Spinal cord (tissue), 10 donors: ENCODE results near the gene CA12. TPM values are rescaled to one million over a fixed set of nuclear protein-coding genes. Genes with fewer than 3 reads are reported as not detected.

Source experiments
- DNase-seq, 6 donors: peaks; one replicate each; pipeline versions ENCODE4 v3.0.0 to v3.0.0-alpha.2; 2013 to 2015; ENCODE audit warnings: low spot score in 6 of 6, low read depth in 4 of 6
- H3K27ac ChIP-seq: one replicate; pipeline ENCODE4 v1.5.1; 2013; ENCODE audit warnings: low read depth, low read length, control low read depth
- H3K27me3 ChIP-seq: one replicate; pipeline ENCODE4 v1.6.1; 2013; ENCODE audit warnings: low read length; ENCODE audit not compliant: control insufficient read depth, insufficient read depth
- H3K36me3 ChIP-seq: one replicate; pipeline ENCODE4 v1.6.1; 2013; ENCODE audit warnings: low read length; ENCODE audit not compliant: control insufficient read depth, insufficient read depth
- H3K4me1 ChIP-seq: one replicate; pipeline ENCODE4 v1.6.1; 2013; ENCODE audit warnings: low read length; ENCODE audit not compliant: control insufficient read depth, insufficient read depth
- H3K4me3 ChIP-seq: one replicate; pipeline ENCODE4 v1.5.1; 2013; ENCODE audit warnings: low read depth, low read length, control low read depth
- H3K9me3 ChIP-seq: one replicate; pipeline ENCODE4 v1.6.1; 2013; ENCODE audit warnings: low read length; ENCODE audit not compliant: control insufficient read depth, insufficient read depth
- WGBS: methylation state at CpG from one replicate; pipeline ENCODE4 v1.1.5; 2013; ENCODE audit warnings: missing lambda C conversion rate; ENCODE audit not compliant: insufficient coverage; 5-methylcytosine and 5-hydroxymethylcytosine counted together
- polyA plus RNA-seq, 2 donors: library from polyadenylated mRNA; unstranded; fragments of 120-200 nt; gene quantifications; one replicate each; pipeline ENCODE4 v1.2.1, GENCODE V29; 2013; ENCODE audit not compliant: insufficient read length in 2 of 2
- total RNA-seq, 2 donors: library from RNA; depleted of rRNA in 1 of 2; stranded (reverse); fragments of 120-200 nt in 1 of 2; fragments of >200 nt in 1 of 2; gene quantifications; one replicate each; pipeline versions ENCODE4 v1.2.3 to v1.2.4, GENCODE V29; 2013 to 2014
- donor health status: healthy.

CA12 gene
- total and polyA plus RNA-seq, 4 donors, result 7.5 to 25.1 (median 10.1) TPM

GRCh38 chr15:63380151-63380807 lies 1.4 kb downstream of the CA12 start:
- peak overlapping the region; percentile 16 for H3K27ac ChIP-seq

GRCh38 chr15:63379492-63380150 lies 2.0 kb downstream of the CA12 start:
- peak overlapping the region; percentile 16 for H3K27ac ChIP-seq
- peaks cover 36% of the 10 kb centered on the region for H3K4me1 ChIP-seq
- H3K4me3 ChIP-seq, result no peak overlapping the region
- DNase-seq, result no peak
- 75% methylated on average over 2 of the region's 2 CpGs for WGBS
- peaks cover 26% of the 10 kb centered on the region for H3K27me3 ChIP-seq
- no peaks in the 10 kb centered on the region for H3K9me3 ChIP-seq
- no peaks in the 10 kb centered on the region for H3K36me3 ChIP-seq

More at GRCh38 chr15:63380151-63380807, 1.4 kb downstream of the CA12 start:
- Histone ChIP-seq H3K36me3 (no peaks in the 10 kb centered on the region), H3K4me3 (peak overlapping the region; percentile 56), H3K27me3 (peaks cover 26% of the 10 kb centered on the region), H3K4me1 (peaks cover 29% of the 10 kb centered on the region), H3K9me3 (no peaks in the 10 kb centered on the region)
- 27% methylated on average over 1 of the region's 5 CpGs for WGBS
- peak in 1 of 6 donors; percentile 13 for DNase-seq

DNA sequence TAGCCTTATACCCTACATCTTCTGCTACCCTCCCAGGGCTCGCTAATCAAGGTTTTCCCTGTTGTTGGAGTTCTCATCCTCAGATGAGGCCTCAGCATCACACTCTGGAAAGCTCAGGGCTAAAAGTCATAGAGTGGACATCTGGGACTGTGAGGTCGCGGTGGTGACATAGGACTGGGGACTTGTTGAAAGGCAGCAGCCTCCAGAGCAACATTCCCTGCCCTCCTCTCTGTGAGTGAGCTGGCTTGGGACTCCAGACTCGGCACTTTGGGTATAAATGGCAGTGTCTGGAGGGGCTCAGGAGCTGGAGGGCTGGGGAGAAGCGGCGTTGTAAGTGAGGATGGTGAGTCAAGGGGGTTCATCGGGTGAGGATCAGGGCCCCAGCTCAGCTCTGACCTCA lies 2.7 kb downstream of the CA12 start:
- no peaks in the 10 kb centered on the region for H3K9me3 ChIP-seq
- peaks cover 42% of the 10 kb centered on the region for H3K4me1 ChIP-seq
- WGBS, result 87% methylated on average over 7 of the region's 7 CpGs
- no peaks in the 10 kb centered on the region for H3K36me3 ChIP-seq
- no peak overlapping the region for H3K27ac ChIP-seq
- H3K4me3 ChIP-seq, result no peak overlapping the region
- peaks cover 26% of the 10 kb centered on the region for H3K27me3 ChIP-seq
- no peak for DNase-seq

GRCh38 chr15:63374686-63375520 lies 6.7 kb downstream of the CA12 start:
- Histone ChIP-seq H3K36me3 (peaks cover 3% of the 10 kb centered on the region), H3K27me3 (peaks cover 8% of the 10 kb centered on the region), H3K4me1 (peaks cover 35% of the 10 kb centered on the region), H3K27ac (peak overlapping the region; percentile 63), H3K9me3 (no peaks in the 10 kb centered on the region), H3K4me3 (no peak overlapping the region)
- 36% methylated on average over 7 of the region's 11 CpGs for WGBS
- DNase-seq, result peak in 4 of 6 donors; percentile 73 to 90 (median 81)

- H3K4me1 ChIP-seq, result peaks cover 28% of the 10 kb centered on the region
Observed at GRCh38 chr15:63373866-63374548, 7.6 kb downstream of the CA12 start.

DNA sequence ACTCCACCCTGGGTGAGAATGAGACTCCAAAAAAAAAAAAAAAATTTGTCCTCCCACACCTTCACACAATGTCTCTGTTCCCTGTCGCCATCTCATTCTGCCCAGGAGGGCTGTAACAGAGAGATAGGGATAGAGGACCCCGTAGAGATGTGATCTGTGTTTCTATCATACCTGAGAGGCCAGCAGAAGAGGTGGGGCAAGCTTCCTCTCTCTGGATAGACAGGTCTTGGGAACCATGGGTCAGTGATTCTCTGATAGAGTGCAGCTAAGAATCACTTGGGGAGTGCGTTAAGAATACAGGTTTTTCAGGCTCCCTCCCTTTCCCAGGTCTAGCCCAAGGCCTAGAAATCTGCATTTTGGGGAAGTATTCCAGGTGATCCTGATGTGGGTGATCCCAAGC lies 8.3 kb downstream of the CA12 start:
- WGBS, result 86% methylated on average over 1 of the region's 3 CpGs

More at GRCh38 chr15:63373866-63374548, 7.6 kb downstream of the CA12 start:
- 94% methylated on average over 7 of the region's 9 CpGs for WGBS
- no peaks in the 10 kb centered on the region for H3K9me3 ChIP-seq
- H3K4me3 ChIP-seq, result no peak overlapping the region
- no peak for DNase-seq
- H3K36me3 ChIP-seq, result peaks cover 3% of the 10 kb centered on the region
- peak overlapping the region; percentile 63 for H3K27ac ChIP-seq
- H3K27me3 ChIP-seq, result peaks cover 4% of the 10 kb centered on the region

GRCh38 chr15:63372753-63373152 lies 8.9 kb downstream of the CA12 start:
- DNase-seq, result no peak
- H3K36me3 ChIP-seq, result peaks cover 6% of the 10 kb centered on the region
- 94% methylated on average over 5 of the region's 5 CpGs for WGBS
- H3K4me1 ChIP-seq, result peaks cover 28% of the 10 kb centered on the region
- H3K27ac ChIP-seq, result no peak overlapping the region
- peaks cover 3% of the 10 kb centered on the region for H3K27me3 ChIP-seq
- H3K9me3 ChIP-seq, result no peaks in the 10 kb centered on the region
- H3K4me3 ChIP-seq, result no peak overlapping the region

More for the DNA sequence above, 8.3 kb downstream of the CA12 start:
- Histone ChIP-seq H3K36me3 (peaks cover 6% of the 10 kb centered on the region), H3K27ac (no peak overlapping the region), H3K27me3 (peaks cover 4% of the 10 kb centered on the region), H3K4me3 (no peak overlapping the region), H3K9me3 (no peaks in the 10 kb centered on the region), H3K4me1 (peaks cover 28% of the 10 kb centered on the region)
- no peak for DNase-seq

DNA sequence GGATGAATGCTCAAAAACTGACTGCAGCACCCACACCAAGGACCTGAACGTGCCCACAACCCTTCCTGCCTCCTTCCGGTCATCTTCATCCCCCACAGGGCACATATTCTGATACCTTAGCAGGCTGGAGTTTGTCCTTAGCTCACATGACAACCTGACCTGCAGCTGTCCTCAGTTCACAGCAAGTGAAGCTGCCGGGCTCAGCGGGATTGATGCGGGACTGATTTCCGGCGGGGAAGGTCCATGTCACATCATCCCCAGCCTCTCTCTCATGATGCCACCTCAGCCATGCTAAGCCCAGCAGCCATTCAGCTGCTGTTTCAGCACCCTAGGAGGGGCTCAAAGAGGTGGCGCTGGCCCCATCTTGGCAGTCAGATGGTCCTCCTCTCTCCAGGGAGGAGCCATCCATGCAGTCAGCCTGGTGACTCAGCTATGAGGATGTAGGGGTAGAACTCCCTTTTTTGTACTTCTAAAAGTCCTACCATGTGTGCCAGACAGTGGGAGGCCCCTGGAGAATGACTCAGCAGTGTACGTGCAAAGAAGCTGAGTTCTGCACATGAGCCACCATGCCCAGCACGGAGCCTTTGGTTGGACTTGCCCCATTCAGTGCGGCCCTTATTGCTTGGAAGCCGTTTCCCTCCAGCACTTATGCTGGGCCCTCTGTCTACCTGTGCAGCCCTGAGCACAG lies 9.5 kb downstream of the CA12 start:
- H3K27ac ChIP-seq, result no peak overlapping the region
- peaks cover 6% of the 10 kb centered on the region for H3K36me3 ChIP-seq
- peaks cover 2% of the 10 kb centered on the region for H3K27me3 ChIP-seq
- H3K9me3 ChIP-seq, result no peaks in the 10 kb centered on the region
- DNase-seq, result no peak
- H3K4me1 ChIP-seq, result peaks cover 28% of the 10 kb centered on the region
- no peak overlapping the region for H3K4me3 ChIP-seq
- WGBS, result 88% methylated on average over 11 of the region's 12 CpGs
